Measurements from ENCODE around the gene MEDAG.

The MEDAG gene

DNA sequence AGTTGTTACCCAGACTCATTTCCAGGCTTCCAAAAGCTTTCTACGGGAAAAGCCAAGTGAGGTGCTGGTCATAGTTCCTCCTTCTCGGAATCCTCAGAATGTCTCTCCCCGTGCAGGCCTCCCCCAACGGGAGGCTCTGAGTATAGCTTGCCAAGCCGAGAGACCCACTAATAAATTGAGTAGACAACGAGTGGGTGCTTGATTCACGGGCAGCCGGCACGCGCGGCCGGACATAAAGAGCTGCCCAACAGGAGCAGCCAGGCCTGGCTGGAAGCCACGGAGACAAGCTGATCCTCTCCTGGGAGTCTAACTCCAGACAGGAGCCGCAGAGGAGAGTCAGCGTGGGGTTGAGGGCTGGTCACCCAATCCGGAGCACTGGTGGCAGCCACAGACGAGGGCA, 43.4 kb upstream of the MEDAG start:
- TF ChIP-seq POLR2AphosphoS5 (IDR thresholded peaks at IDR 0.05; ENCODE audit: low read depth) (no peak), SPI1 (IDR thresholded peaks at IDR 0.05; ENCODE audit: borderline replicate concordance, low read depth) (no peak), GABPA (IDR thresholded peaks at IDR 0.05; ENCODE audit: low read depth) (no peak)
- TF ChIP-seq, protein P1, sequence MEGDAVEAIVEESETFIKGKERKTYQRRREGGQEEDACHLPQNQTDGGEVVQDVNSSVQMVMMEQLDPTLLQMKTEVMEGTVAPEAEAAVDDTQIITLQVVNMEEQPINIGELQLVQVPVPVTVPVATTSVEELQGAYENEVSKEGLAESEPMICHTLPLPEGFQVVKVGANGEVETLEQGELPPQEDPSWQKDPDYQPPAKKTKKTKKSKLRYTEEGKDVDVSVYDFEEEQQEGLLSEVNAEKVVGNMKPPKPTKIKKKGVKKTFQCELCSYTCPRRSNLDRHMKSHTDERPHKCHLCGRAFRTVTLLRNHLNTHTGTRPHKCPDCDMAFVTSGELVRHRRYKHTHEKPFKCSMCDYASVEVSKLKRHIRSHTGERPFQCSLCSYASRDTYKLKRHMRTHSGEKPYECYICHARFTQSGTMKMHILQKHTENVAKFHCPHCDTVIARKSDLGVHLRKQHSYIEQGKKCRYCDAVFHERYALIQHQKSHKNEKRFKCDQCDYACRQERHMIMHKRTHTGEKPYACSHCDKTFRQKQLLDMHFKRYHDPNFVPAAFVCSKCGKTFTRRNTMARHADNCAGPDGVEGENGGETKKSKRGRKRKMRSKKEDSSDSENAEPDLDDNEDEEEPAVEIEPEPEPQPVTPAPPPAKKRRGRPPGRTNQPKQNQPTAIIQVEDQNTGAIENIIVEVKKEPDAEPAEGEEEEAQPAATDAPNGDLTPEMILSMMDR (IDR thresholded peaks at IDR 0.05; ENCODE audit: insufficient read depth, low read length) = no peak
- TF ChIP-seq, protein P2, sequence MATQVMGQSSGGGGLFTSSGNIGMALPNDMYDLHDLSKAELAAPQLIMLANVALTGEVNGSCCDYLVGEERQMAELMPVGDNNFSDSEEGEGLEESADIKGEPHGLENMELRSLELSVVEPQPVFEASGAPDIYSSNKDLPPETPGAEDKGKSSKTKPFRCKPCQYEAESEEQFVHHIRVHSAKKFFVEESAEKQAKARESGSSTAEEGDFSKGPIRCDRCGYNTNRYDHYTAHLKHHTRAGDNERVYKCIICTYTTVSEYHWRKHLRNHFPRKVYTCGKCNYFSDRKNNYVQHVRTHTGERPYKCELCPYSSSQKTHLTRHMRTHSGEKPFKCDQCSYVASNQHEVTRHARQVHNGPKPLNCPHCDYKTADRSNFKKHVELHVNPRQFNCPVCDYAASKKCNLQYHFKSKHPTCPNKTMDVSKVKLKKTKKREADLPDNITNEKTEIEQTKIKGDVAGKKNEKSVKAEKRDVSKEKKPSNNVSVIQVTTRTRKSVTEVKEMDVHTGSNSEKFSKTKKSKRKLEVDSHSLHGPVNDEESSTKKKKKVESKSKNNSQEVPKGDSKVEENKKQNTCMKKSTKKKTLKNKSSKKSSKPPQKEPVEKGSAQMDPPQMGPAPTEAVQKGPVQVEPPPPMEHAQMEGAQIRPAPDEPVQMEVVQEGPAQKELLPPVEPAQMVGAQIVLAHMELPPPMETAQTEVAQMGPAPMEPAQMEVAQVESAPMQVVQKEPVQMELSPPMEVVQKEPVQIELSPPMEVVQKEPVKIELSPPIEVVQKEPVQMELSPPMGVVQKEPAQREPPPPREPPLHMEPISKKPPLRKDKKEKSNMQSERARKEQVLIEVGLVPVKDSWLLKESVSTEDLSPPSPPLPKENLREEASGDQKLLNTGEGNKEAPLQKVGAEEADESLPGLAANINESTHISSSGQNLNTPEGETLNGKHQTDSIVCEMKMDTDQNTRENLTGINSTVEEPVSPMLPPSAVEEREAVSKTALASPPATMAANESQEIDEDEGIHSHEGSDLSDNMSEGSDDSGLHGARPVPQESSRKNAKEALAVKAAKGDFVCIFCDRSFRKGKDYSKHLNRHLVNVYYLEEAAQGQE (IDR thresholded peaks at IDR 0.05; ENCODE audit: insufficient replicate concordance, low read depth) = no peak
- no peak overlapping the region for H3K27ac ChIP-seq (replicated peaks)
- no peak overlapping the region for H3K4me3 ChIP-seq (replicated peaks; ENCODE audit: insufficient read depth, low read length)
- no peak for DNase-seq (ENCODE audit: low read depth in 1 of 2, low spot score in 1 of 2)
- no peaks in the 10 kb centered on the region for H3K27me3 ChIP-seq (ENCODE audit: insufficient read depth, poor library complexity, severe bottlenecking)

DNA sequence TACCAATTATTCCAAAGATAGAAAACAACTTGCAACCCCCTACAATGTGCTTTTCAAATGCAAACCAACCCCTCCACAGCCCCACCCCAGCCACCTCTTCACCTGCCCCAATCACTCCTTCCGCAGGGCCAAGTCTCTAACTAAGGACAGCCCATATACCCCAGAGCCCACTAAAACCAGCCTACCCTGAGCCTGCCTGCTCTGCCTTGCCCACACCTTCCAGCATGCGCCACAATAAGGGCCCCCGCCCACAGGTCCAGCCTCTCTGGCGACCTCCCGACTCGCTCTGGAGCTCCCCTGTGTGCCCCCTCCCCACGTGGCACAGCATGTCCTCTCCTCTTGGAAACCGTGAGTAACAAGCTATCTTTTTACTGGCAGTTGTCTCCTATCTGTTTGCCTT, 42.8 kb upstream of the MEDAG start:
- H3K4me3 ChIP-seq (replicated peaks; ENCODE audit: insufficient read depth, low read length) = no peak overlapping the region
- TF ChIP-seq, protein P2 (IDR thresholded peaks at IDR 0.05; ENCODE audit: insufficient replicate concordance, low read depth) = no peak
- TF ChIP-seq, protein P1 (IDR thresholded peaks at IDR 0.05; ENCODE audit: insufficient read depth, low read length) = no peak
- TF ChIP-seq SPI1 (IDR thresholded peaks at IDR 0.05; ENCODE audit: borderline replicate concordance, low read depth) (no peak), GABPA (IDR thresholded peaks at IDR 0.05; ENCODE audit: low read depth) (no peak), POLR2AphosphoS5 (IDR thresholded peaks at IDR 0.05; ENCODE audit: low read depth) (no peak)
- no peak for DNase-seq (ENCODE audit: low read depth in 1 of 2, low spot score in 1 of 2)
- no peaks in the 10 kb centered on the region for H3K27me3 ChIP-seq (ENCODE audit: insufficient read depth, poor library complexity, severe bottlenecking)
- H3K27ac ChIP-seq (replicated peaks) = no peak overlapping the region

GRCh38 chr13:30863796-30864195, 42.3 kb upstream of the MEDAG start:
- H3K4me3 ChIP-seq (replicated peaks; ENCODE audit: insufficient read depth, low read length) = no peak overlapping the region
- TF ChIP-seq POLR2AphosphoS5 (IDR thresholded peaks at IDR 0.05; ENCODE audit: low read depth) (no peak), SPI1 (IDR thresholded peaks at IDR 0.05; ENCODE audit: borderline replicate concordance, low read depth) (no peak), GABPA (IDR thresholded peaks at IDR 0.05; ENCODE audit: low read depth) (no peak)
- TF ChIP-seq, protein P1 (IDR thresholded peaks at IDR 0.05; ENCODE audit: insufficient read depth, low read length) = no peak
- TF ChIP-seq, protein P2 (IDR thresholded peaks at IDR 0.05; ENCODE audit: insufficient replicate concordance, low read depth) = no peak
- no peaks in the 10 kb centered on the region for H3K27me3 ChIP-seq (ENCODE audit: insufficient read depth, poor library complexity, severe bottlenecking)
- H3K27ac ChIP-seq (replicated peaks) = no peak overlapping the region
- DNase-seq (ENCODE audit: low read depth in 1 of 2, low spot score in 1 of 2) = no peak

All from HL-60 (cell line).